Limb (tissue), 2 donors: ENCODE data around the gene NCOR1.
"Not testable (repeated sequence)": the region's sequence is repeated elsewhere in the genome, so short reads cannot be mapped to it uniquely, and the experiment has no call there.

Experiments
- DNase-seq, 2 donors: peaks; one replicate each; pipeline ENCODE4 v3.0.0-alpha.2; 2016; ENCODE audit errors: extremely low spot score in 2 of 2

Gene NCOR1

DNA sequence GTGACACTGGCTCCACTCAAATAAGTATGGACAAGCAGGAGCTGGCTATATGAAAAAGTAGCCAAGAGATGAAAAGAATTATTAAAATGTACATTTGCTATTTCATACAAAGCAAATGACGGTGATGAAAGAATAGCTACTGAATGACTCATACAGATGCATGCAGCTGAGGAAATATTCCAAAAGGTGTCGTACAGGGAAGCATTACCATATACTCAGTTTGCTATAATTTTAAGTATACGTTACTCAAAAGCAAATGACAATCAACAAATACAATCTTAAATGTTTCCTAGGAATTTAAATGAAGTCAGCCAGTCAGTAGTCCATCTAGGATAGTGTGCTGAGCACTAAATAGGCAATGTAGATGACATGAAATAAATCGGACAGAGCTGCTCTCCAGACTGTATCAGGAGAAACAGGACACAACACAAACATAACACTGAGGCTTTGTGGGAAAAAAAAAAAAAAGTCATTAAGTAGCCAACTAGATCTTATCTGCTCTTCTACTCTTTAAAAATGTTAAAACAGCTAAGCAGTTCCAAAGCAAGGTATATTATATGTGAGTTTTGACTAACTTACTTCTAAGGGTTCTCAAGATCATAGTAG, 65.0 kb downstream of the NCOR1 start:
- DNase-seq = no peak

DNA sequence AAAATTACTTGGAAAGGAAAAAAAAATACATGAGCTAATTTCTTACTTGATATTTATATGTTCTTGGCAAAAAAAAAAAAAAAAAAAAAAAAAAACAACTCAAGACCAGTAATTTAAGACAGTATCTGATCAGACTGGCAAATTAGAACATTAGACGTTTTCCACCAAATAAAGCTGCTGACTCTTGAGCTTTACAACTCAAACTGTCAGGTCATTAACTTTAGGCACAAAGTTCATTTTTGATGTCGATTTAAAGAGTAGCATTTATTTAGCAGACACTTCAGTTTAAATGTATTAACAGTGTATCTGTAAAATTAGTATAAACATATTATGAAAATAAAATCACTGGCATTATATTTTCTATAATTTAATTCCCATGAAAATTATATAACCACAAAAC, 66.7 kb downstream of the NCOR1 start:
- no peak for DNase-seq

DNA sequence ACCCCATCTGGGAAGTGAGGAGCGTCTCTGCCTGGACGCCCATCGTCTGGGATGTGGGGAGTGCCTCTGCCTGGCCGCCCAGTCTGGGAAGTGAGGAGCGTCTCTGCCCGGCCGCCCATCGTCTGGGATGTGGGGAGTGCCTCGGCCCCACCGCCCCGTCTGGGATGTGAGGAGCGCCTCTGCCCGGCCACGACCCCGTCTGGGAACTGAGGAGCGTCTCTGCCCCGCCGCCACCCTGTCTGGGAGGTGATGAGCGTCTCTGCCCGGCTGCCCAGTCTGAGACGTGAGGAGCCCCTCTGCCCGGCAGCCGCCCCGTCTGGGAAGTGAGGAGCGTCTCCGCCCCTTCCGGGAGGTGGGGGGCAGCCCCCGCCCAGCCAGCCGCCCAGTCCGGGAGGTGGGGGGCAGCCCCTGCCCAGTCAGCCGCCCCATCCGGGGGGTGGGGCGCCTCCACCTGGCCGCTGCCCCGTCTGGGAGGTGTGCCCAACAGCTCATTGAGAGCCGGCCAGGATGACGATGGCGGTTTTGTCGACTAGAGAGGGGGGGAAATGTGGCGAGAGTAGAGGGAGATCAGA, 69.9 kb downstream of the NCOR1 start:
- DNase-seq = not testable (repeated sequence)

DNA sequence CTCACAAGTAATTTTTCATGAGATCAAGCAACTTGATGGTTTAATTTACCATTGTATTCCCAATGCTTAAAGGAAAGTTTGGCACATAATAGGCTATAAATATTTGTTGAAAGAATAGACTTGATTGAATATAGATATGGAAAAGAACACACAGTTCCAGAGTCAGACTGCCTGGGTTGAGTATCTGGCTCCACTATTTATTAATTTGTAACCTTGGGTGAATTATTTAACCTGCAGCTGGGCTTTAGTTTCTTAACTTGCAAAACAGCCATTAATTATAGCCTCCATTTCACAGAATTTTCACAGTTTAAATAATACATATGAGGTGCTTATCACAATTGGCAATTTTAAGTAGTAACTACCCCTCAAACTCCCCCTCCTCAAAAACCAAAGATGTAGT, 73.6 kb downstream of the NCOR1 start:
- no peak for DNase-seq

DNA sequence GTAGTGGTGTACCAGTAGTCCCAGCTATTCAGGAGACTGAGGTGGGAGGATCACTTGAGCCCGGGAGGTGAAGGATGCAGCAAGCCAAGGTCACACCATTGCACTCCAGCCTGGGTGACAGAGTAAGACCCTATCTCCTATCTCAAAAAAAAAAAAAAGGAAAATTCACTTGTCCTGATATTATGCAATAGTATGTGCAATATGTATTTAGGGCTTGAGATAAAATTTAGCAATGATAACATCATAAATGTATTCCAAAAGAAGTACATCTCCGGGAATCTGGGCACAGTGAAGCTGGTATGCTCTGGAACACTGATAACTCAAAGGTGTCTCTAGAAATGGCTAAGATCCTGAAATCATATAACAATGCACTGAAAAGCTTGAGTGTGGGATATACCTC, 74.5 kb downstream of the NCOR1 start:
- no peak for DNase-seq

DNA sequence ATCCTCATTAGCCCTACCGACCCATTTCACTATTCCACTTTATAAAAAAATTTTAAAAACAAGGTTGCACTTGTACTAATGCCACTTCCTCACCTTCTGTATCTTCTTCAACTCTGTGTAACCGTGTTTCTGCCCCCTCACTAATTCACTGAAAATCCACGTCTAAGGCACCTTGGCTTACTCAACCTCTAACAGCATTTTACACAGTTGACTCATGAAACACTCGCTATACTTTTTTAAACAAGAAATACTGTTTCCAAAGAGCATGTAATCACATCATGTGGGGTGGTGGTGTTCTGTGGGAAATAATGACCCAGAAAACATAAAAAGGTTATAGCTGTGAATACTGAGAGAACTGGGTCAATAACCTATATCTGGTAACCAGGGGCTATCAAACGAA, 79.9 kb downstream of the NCOR1 start:
- no peak for DNase-seq

DNA sequence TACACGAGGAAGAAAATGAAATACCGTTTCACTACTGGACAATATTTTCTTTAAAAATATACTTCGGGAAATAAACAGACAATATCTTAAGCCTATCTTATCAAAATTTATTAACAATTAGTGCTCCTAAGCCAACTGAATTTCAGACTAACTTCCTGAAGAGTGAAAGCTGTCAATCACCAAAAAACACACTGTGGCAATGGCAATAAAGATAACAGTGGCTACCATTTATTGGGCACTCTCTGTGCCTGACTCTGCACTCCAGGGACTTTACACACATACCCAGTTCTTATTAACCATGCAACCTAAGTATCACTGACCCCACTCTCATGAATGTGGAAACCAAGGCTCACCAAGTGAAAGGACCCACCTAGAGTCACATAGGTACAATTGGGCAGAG, 83.7 kb downstream of the NCOR1 start:
- no peak for DNase-seq

DNA sequence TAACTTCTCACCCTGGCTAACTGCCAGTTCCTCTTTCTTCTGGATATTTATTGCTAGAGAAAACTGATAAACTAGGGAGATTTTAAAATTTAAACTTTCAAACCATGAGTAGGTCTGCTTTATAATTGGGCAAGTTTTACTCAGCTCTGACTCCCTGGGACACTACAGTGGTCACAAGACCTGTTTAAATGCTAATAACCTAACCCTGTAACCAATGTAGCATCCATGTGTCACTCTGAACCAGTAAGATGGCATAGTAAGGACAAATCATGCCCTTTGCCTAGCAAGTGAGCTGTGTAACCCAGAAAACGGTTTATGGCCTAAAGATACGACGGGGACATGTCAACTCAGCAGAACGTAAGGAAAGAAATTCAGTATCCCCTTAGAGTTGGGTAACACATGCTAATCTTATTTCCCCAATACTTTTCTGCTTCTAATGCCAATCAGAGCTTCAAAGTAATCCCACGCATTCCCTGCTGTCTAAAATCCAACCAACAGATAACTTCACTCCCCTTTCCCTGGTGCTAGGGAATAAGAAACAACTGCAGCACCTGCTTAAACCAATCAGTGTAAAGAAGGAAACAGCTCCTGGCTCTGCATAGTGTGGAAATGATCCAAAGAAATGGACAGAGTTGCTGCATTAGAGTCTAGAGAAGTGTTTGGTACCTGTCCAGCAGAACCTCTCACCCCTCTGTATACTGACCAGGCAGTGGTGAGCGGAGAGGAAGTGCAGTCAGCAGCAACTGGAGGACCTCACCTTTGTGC, 85.7 kb downstream of the NCOR1 start:
- DNase-seq = no peak

DNA sequence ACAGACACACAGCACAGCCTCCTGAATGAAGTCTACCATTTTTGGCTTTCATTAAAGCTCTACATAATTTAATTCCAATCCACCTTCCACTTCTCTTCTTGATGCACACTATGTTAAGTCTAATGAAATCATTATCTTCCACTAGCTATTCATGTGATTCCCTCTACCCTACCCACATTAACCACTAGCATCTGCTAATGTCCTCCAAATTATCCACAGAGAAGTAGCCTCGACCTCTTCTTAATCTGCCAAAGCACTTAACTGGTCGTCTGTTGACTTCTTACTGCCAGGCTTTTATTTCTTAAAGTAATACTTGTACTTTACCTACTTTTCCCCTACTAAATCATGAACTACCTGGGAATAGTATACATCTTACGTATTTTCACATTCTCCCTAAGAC, 91.8 kb downstream of the NCOR1 start:
- no peak for DNase-seq

DNA sequence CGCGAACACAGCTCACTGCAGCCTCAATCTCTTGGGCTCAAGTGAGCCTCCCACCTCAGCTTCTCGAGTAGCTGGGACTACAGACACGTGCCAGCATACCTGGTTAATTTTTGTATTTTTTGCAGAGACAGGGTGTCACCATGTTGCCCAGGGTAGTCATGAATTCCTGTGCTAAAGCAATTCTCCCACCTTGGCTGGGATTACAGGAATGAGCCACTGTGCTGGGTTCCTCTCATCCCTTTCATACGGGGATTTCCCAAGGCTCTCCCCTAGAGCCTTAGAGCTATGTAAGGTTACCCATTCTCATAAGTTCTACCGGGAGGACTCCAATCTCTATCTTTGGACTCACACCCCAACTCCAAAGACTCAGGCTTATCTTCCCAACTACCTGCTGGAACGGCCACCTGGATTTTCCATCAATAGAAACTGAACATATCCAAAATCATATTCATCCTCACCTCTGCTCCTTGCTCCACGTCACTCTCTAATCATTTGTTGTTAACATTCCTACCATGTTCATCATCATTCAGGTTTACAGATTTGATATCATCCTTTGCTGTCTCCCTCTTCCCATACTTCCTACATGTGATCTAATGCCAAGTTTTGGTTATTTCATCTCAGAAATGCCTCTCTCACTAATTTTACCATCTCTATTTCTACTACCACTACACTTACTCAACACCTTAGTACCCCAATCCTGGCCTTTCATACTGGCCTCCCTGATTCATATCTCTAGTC, 92.5 kb downstream of the NCOR1 start:
- DNase-seq = no peak

DNA sequence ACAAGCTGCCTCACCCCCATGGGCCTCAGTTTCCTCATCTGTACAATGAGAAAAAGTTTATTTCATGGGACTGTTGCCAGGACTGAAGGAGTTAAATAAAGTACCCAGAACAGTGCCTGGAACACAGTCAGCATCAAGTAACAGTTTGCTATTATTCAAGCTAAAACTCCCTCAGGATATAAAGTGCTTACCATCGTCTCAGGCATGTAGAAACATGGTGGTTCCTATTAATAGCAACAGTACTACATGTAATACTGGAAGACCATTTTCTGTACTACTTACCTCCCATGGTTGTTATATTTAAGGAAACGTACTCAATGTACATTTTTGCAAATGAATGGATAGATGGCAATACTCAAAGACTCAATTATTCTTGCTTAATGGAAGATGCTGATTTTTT, 93.4 kb downstream of the NCOR1 start:
- no peak for DNase-seq

DNA sequence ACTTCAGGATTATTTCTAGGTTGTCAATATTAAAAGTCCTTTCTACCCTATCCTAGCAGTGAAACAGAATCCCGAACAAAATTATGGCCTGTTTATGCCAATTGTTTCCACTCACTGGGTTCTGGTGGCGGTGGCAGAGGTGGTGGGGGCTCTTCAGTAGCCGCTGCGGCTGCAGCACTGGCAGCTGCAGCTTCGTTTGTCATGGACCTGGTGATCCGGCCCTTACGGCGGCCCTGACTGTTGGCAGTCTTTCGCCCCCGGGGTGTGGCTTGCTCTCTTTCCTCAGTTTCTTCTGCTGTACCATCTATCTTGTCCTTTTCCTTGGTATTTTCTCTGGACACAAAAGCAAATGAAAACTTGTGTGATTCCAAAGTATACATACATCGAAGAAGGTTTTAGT, 94.4 kb downstream of the NCOR1 start:
- DNase-seq = no peak

DNA sequence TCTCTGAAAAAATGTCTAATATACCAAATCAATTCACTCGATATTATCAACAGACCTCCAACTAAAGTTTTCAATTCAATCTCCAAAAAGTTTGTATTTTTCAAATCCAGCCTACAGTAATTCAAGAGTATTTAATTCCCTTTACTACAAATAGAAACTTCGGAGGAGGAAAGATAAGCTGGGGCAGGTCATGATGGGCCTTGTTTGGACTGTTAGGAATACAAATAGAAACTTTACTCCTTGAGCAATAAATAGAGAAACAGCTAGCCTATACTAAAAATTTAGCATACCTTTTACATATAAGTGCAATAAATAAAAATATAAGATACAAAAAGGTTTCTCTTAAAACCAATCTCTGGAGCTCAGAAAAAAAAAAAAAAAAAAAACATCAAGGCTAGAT, 98.2 kb downstream of the NCOR1 start:
- DNase-seq = no peak

DNA sequence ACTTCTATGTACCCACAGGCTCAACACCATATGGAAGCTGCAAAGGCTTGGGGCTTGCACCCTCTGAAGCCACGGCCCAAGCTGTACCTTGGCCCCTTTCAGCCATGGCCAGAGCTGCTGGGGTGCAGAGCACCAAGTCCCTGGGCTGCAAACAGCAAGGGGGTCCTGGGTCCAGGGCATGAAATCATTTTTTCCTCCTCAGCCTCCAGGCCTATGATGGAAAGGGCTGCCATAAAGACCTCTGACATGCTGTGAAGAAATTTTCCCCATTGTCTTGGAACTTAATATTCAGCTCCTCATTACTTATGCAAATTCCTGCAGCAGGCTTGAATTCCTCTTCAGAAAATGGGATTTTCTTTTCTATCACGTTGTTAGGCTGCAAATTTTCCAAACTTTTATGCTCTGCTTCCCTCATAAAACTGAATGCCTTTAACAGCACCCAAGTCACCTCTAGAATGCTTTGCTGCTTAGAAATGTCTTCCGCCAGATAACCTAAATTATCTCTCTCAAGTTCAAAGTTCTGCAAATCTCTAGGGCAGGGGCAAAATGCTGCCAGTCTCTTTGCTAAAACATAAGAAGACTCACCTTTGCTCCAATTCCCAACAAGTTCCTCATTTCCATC, 100.1 kb downstream of the NCOR1 start:
- DNase-seq = not testable (repeated sequence)

DNA sequence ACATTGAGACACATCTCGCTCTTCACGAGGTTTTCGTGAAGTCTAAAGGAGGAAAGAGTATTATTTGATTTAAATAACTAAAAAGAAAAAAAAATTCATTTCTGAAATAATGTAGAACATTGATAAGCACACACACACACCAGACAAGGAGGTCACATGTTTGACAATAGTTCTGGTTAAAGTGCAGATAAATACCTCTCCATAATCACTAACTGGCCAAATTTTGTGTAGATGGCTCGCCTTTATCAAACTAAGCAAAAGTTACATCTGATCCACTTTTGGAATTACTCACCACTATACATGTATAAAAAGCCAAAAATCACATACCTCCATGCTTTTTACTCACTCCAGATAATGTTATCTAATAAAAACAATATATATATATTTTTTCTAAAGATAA, 106.5 kb downstream of the NCOR1 start:
- DNase-seq = no peak

DNA sequence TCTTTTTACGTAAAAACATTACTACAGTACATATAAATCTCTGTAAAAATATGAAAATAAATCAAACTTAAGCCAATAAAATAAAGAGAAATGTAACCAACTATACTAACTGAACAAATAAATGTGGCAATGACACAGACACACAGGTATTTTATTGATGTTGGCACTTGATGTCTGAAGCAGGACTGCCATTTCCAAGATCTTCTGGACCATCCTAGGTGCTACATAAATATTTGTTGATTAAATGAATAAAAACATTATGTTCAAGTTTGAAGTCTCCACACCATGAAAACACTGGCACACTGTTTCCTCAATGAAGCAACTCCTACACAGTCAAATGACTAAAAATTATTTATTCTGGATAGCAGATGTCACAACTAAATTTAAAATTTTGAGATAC, 106.9 kb downstream of the NCOR1 start:
- DNase-seq = no peak

DNA sequence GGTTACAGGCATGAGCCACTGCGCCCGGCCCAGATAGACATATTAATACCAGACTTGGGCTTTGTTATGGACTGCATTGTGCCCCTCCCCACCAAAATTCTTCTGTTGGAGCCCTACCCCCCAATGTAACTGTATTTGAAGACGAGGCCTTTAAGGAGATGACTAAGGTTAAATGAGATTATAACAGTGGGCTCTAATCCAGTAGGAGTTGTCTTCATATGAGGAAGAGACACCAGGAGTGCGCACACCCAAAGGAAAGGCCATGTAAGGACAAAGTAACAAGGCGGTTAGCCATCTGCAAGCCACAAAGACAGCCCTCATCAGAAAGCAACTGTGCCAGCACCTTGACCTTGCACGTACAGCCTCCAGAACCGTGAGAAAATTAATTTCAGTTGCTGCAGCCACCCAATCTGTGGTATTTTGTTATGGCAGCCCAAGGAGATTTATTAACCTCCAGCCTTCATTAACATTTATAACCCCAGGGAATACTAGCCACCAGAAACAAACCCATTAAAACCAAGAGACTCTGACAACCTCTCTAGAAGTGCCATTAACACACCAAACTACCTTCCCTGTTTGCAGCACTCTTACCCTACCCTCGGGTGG, 108.1 kb downstream of the NCOR1 start:
- DNase-seq = no peak

DNA sequence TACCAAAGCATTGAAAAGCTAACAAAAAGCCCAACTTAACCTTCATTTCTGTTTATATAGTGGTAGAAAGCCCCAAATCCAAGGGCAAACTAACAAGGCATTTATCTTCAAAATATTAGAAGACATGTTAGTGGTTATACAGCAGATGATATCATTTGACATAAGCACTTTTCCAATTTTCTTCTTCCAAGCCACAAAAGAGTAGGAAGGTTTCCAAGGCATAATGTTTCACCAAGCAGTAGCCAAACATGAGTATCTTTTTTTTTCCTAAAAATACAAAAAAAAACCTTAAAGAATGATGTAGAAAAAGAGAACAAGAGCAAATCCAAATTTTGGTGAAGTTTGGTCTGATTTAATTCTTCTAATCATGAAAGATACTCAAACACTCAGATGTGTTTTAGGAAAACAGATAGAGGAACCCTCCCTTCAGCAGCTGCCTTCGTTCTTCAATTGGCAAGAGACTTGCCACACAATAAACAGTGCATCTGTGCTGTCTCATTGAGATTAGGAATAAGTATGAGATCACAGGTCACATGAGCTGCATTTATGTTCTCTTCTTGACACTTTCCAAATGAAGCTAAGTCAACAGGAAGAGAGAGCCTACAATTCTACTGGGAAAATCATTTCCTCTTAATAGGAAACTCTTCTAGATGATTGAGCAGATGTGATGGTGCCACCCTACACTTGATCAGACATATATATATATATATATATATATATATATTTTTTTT, 109.0 kb downstream of the NCOR1 start:
- DNase-seq = peak in 1 of 2 donors; percentile 3

DNA sequence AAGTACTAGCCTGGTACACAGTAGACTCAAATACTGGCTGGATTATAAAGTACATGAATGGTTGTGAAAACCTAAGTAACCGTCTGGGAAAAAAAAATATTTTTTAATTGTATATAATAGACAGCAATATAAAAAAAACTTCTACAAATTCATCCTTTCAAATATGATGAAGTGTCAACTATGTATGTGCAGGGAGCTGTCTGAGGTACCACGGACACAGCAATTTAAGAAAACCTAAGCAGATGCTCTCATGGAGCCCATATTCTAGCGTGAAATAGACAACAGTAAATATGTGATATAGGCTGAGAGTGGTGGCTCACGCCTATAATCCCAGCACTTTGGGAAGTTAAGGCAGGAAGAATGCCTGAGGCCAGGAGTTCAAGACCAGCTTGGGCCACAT, 111.1 kb downstream of the NCOR1 start:
- DNase-seq = no peak

DNA sequence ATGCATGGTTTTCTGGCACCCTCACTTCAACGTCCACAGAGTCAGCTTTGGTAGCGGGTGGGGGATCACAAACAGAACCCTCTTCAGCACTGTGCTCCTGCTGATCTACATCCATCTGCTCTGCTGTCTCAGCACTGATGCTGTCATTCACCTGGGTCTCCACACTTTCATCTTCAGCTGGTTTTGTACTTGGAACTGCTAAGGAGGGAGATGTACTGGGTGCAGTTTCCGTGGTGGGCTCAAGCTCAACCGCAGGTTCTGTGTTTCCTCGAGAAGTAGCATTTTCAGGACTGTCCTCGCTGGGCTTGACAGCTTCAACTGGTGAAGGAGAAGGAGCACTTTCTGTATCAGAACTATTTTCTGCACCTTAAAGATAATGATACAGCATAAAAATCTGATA, 113.9 kb downstream of the NCOR1 start:
- no peak for DNase-seq
